HG03064 (cell line): ENCODE data around the gene WDR33.
"Not testable (repeated sequence)": the region's sequence is repeated elsewhere in the genome, so short reads cannot be mapped to it uniquely, and the experiment has no call there.

Experiments
- ATAC-seq: cut with Tn5 transposase; IDR thresholded peaks from one replicate; pipeline ENCODE4 v1.9.1; 2021; ENCODE audit warnings: low read depth; ENCODE audit not compliant: unreplicated experiment

Gene WDR33

GRCh38 chr2:127810619-127811396, at the start of gene WDR33:
TSS of gene WDR33 (minus strand) at chr2:127811171. CDS start at chr2:127770981, 40,190 bp downstream.
- peak; percentile 98 for ATAC-seq

- no peak for ATAC-seq
Observed at GRCh38 chr2:127860130-127860529, 49.2 kb upstream of the WDR33 start.

- no peak for ATAC-seq
Observed at GRCh38 chr2:127859712-127860085, 48.7 kb upstream of the WDR33 start.

GRCh38 chr2:127857265-127857808, 46.4 kb upstream of the WDR33 start:
- ATAC-seq = peak; percentile 5

GRCh38 chr2:127853671-127854070, 42.7 kb upstream of the WDR33 start:
- ATAC-seq = no peak

GRCh38 chr2:127852388-127852787, 41.4 kb upstream of the WDR33 start:
- no peak for ATAC-seq

GRCh38 chr2:127847931-127848330, 37.0 kb upstream of the WDR33 start:
- ATAC-seq = no peak

GRCh38 chr2:127844973-127845372, 34.0 kb upstream of the WDR33 start:
- ATAC-seq = no peak

GRCh38 chr2:127843677-127844076, 32.7 kb upstream of the WDR33 start:
- no peak for ATAC-seq

- no peak for ATAC-seq
Observed at GRCh38 chr2:127841466-127842178, 30.7 kb upstream of the WDR33 start.

GRCh38 chr2:127840893-127841292, 29.9 kb upstream of the WDR33 start:
- ATAC-seq = no peak

- no peak for ATAC-seq
Observed at GRCh38 chr2:127834951-127835350, 24.0 kb upstream of the WDR33 start.

GRCh38 chr2:127829845-127830246, 18.9 kb upstream of the WDR33 start:
- ATAC-seq = peak; percentile 98

- ATAC-seq = not testable (repeated sequence)
Observed at GRCh38 chr2:127826708-127827107, 15.7 kb upstream of the WDR33 start.

- ATAC-seq = no peak
Observed at GRCh38 chr2:127826047-127826446, 15.1 kb upstream of the WDR33 start.

- no peak for ATAC-seq
Observed at GRCh38 chr2:127820080-127820668, 9.2 kb upstream of the WDR33 start.

GRCh38 chr2:127818794-127819425, 7.9 kb upstream of the WDR33 start:
- no peak for ATAC-seq

GRCh38 chr2:127818241-127818640, 7.3 kb upstream of the WDR33 start:
- ATAC-seq = no peak

- no peak for ATAC-seq
Observed at GRCh38 chr2:127814677-127815076, 3.7 kb upstream of the WDR33 start.

GRCh38 chr2:127812441-127812840, 1.5 kb upstream of the WDR33 start:
- not testable (repeated sequence) for ATAC-seq
